GM23338 (cell line): ENCODE results near the gene PRKAR1B. TPM values are rescaled to one million over a fixed set of nuclear protein-coding genes. Genes with fewer than 3 reads are reported as not detected.
"Not testable (repeated sequence)": the region's sequence is repeated elsewhere in the genome, so short reads cannot be mapped to it uniquely, and the experiment has no call there.

Experiments used
- ATAC-seq: fragments of 200-7000 bp; cut with Tn5 transposase; 3 replicates; pipeline ENCODE4 v1.9.1; 2020
- DNase-seq: peaks from one replicate; pipeline ENCODE4 v3.0.0-alpha.2; 2015; ENCODE audit warnings: low spot score
- H2AFZ ChIP-seq: fragments of 200-600 bp; sonication (generic); 2 replicates; pipeline ENCODE4 v1.8.0; 2016; ENCODE audit warnings: antibody characterized with exemption, mild to moderate bottlenecking, moderate library complexity
- H3F3A ChIP-seq: fragments of 200-600 bp; sonication (generic); replicated peaks from 2 replicates; pipeline ENCODE4 v1.8.0; 2017; ENCODE audit warnings: antibody characterized with exemption, mixed run types, low read depth
- H3K27ac ChIP-seq: fragments of 200-600 bp; sonication (generic); 2 replicates; pipeline ENCODE4 v1.6.1; 2016; ENCODE audit warnings: low read depth
- H3K27me3 ChIP-seq: fragments of 200-600 bp; sonication (generic); 2 replicates; pipeline ENCODE4 v1.8.0; 2016; ENCODE audit warnings: mild to moderate bottlenecking, mixed run types, moderate library complexity; ENCODE audit not compliant: insufficient read depth
- H3K36me3 ChIP-seq: fragments of 200-600 bp; sonication (generic); 2 replicates; pipeline ENCODE4 v1.8.0; 2016; ENCODE audit warnings: mild to moderate bottlenecking; ENCODE audit not compliant: insufficient read depth
- H3K4me1 ChIP-seq: fragments of 200-600 bp; sonication (generic); 2 replicates; pipeline ENCODE4 v1.8.0; 2016; ENCODE audit warnings: mild to moderate bottlenecking, moderate library complexity; ENCODE audit not compliant: insufficient read depth
- H3K4me2 ChIP-seq: fragments of 200-600 bp; sonication (generic); 2 replicates; pipeline ENCODE4 v1.7.1; 2017; ENCODE audit warnings: mixed run types
- H3K4me3 ChIP-seq: fragments of 200-600 bp; sonication (generic); 2 replicates; pipeline ENCODE4 v1.6.1; 2016; ENCODE audit warnings: mixed run types
- H3K79me2 ChIP-seq: fragments of 200-600 bp; sonication (generic); replicated peaks from 2 replicates; pipeline ENCODE4 v1.8.0; 2017; ENCODE audit warnings: mild to moderate bottlenecking; ENCODE audit not compliant: insufficient read depth
- H3K9me2 ChIP-seq: fragments of 200-600 bp; sonication (generic); 2 replicates; pipeline ENCODE4 v1.8.0; 2017; ENCODE audit not compliant: insufficient read depth
- H4K20me1 ChIP-seq: fragments of 200-600 bp; sonication (generic); replicated peaks from 2 replicates; pipeline ENCODE4 v1.8.0; 2017; ENCODE audit warnings: mild to moderate bottlenecking; ENCODE audit not compliant: insufficient read depth
- H3K27ac Mint-ChIP-seq: 2 replicates; pipeline ENCODE4 v1.8.0; 2020; ENCODE audit warnings: inconsistent platforms, mild to moderate bottlenecking, moderate library complexity, mixed read lengths
- H3K27me3 Mint-ChIP-seq: 3 replicates; pipeline ENCODE4 v1.8.0; 2022; ENCODE audit warnings: low read depth, mild to moderate bottlenecking, moderate library complexity, mixed read lengths, inconsistent platforms; ENCODE audit not compliant: insufficient read depth, poor library complexity
- H3K36me3 Mint-ChIP-seq: 3 replicates; pipeline ENCODE4 v1.8.0; 2021; ENCODE audit warnings: low read depth, mild to moderate bottlenecking, inconsistent platforms, moderate library complexity, mixed read lengths
- H3K4me1 Mint-ChIP-seq: 3 replicates; pipeline ENCODE4 v1.8.0; 2020; ENCODE audit warnings: mild to moderate bottlenecking, inconsistent platforms, mixed read lengths
- H3K4me3 Mint-ChIP-seq: 3 replicates; pipeline ENCODE4 v1.8.0; 2021; ENCODE audit warnings: moderate library complexity, mild to moderate bottlenecking, inconsistent platforms, mixed read lengths
- H3K9me3 Mint-ChIP-seq: 3 replicates; pipeline ENCODE4 v1.8.0; 2020; ENCODE audit warnings: moderate library complexity, mild to moderate bottlenecking, inconsistent platforms, mixed read lengths
- CREB1 ChIP-seq: fragments of 250-450 bp; sonication (Bioruptor Pico); IDR thresholded peaks from 2 replicates; pipeline ENCODE4 v1.5.0; 2020; ENCODE audit warnings: low read depth, mild to moderate bottlenecking, moderate library complexity
- CTCF ChIP-seq, 2 experiments: fragments of 200-600 bp in 1 of 2; sonication (generic) in 1 of 2; conservative IDR thresholded peaks; 2 replicates each; pipeline versions ENCODE4 v1.5.1 to v1.6.1; 2016 to 2017; ENCODE audit warnings: antibody characterized with exemption in 2 of 2, low read depth in 2 of 2, mild to moderate bottlenecking in 2 of 2, moderate library complexity in 1 of 2
- EZH2 ChIP-seq: fragments of 200-600 bp; sonication (generic); IDR thresholded peaks from one replicate; pipeline ENCODE4 v1.8.0; 2017; ENCODE audit warnings: antibody characterized with exemption, mild to moderate bottlenecking, low read depth; ENCODE audit not compliant: unreplicated experiment
- EZH2phosphoT487 ChIP-seq: fragments of 200-600 bp; sonication (generic); IDR thresholded peaks from one replicate; pipeline ENCODE4 v1.8.1; 2018; ENCODE audit warnings: antibody characterized with exemption; ENCODE audit not compliant: unreplicated experiment
- JUNB ChIP-seq: IDR thresholded peaks from one replicate; pipeline ENCODE4 v1.6.1; 2016; ENCODE audit warnings: antibody characterized with exemption; ENCODE audit not compliant: unreplicated experiment
- NANOG ChIP-seq: IDR thresholded peaks from 2 replicates; pipeline ENCODE4 v1.6.1; 2016; ENCODE audit warnings: antibody characterized with exemption, borderline replicate concordance
- POLR2AphosphoS5 ChIP-seq: IDR thresholded peaks from 2 replicates; pipeline ENCODE4 v1.6.1; 2016; ENCODE audit warnings: antibody characterized with exemption, low read depth
- REST ChIP-seq: IDR thresholded peaks from one replicate; pipeline ENCODE4 v1.6.1; 2018; ENCODE audit warnings: antibody characterized with exemption; ENCODE audit not compliant: unreplicated experiment
- STAT1 ChIP-seq: IDR thresholded peaks from one replicate; pipeline ENCODE4 v1.6.1; 2016; ENCODE audit warnings: antibody characterized with exemption; ENCODE audit not compliant: unreplicated experiment
- ZNF331 ChIP-seq: fragments of 250-450 bp; sonication (Bioruptor Pico); IDR thresholded peaks from 2 replicates; pipeline ENCODE4 v1.5.0; 2020; ENCODE audit warnings: low read depth, mild to moderate bottlenecking, moderate library complexity
- polyA plus RNA-seq: library from polyadenylated mRNA; unstranded; fragments of >200 nt; fragmentation: Nextera tagmentation; extraction: Ambion mirVana; gene quantifications from 2 replicates; pipeline ENCODE4 v1.2.1, GENCODE V29; 2016
- total RNA-seq: library from RNA; depleted of rRNA; stranded (reverse); fragments of >200 nt; shearing (Covaris generic); gene quantifications from 2 replicates; pipeline ENCODE4 v1.2.3, GENCODE V29; 2014

The PRKAR1B gene
- total and polyA plus RNA-seq, 2 experiments from 2014 or later = 35.7 to 36.7 TPM

- TF ChIP-seq CTCF (conservative IDR thresholded peaks at IDR 0.05; ENCODE audit: low read depth in 2 of 2) (no peak), EZH2phosphoT487 (no peak), EZH2 (no peak), ZNF331 (CRISPR knock-in tag) (no peak), STAT1 (no peak), POLR2AphosphoS5 (no peak), REST (no peak), CREB1 (CRISPR knock-in tag) (no peak), NANOG (no peak)
Measured at GRCh38 chr7:753190-753589, 26.1 kb upstream of the PRKAR1B start (continued).

GRCh38 chr7:752256-752655 lies 25.2 kb upstream of the PRKAR1B start:
- not testable (repeated sequence) for H3F3A ChIP-seq, H4K20me1 ChIP-seq, H3K4me3 ChIP-seq, H3K4me3 Mint-ChIP-seq, H3K27ac Mint-ChIP-seq, H3K4me1 ChIP-seq, H3K79me2 ChIP-seq, ATAC-seq, H3K27me3 Mint-ChIP-seq, H3K9me2 ChIP-seq, H3K27ac ChIP-seq, H3K4me1 Mint-ChIP-seq, H3K9me3 Mint-ChIP-seq, H3K4me2 ChIP-seq, DNase-seq, H2AFZ ChIP-seq, H3K27me3 ChIP-seq
- H3K36me3 ChIP-seq = 0 out of 2 replicates have a peak, but pooled peaks cover 10% of the 10 kb centered on the region
- peaks cover 58% of the 10 kb centered on the region for H3K36me3 Mint-ChIP-seq

- H3K79me2 ChIP-seq = peaks cover 4% of the 10 kb centered on the region; the same call in 1 of the 2 replicates
- H3K27ac Mint-ChIP-seq = no peak overlapping the region
- H2AFZ ChIP-seq = no peak overlapping the region
- H3K4me3 ChIP-seq = no peak overlapping the region
- peaks cover 58% of the 10 kb centered on the region for H3K36me3 Mint-ChIP-seq
- ATAC-seq = no peak
- DNase-seq = no peak
- H3K4me1 ChIP-seq = no peaks in the 10 kb centered on the region
- no peaks in the 10 kb centered on the region for H3F3A ChIP-seq
- H3K27me3 Mint-ChIP-seq = peaks cover 2% of the 10 kb centered on the region
- no peaks in the 10 kb centered on the region for H3K9me2 ChIP-seq
- no peak overlapping the region for H3K4me3 Mint-ChIP-seq
- no peak overlapping the region for H3K27ac ChIP-seq
- no peaks in the 10 kb centered on the region; the same call in 2 of the 3 replicates for H3K4me1 Mint-ChIP-seq
- H3K36me3 ChIP-seq = 0 out of 2 replicates have a peak, but pooled peaks cover 10% of the 10 kb centered on the region
- no peak overlapping the region for H3K4me2 ChIP-seq
- H4K20me1 ChIP-seq = 0 out of 2 replicates have a peak, but pooled peaks cover 3% of the 10 kb centered on the region
- H3K27me3 ChIP-seq = no peaks in the 10 kb centered on the region
- no peaks in the 10 kb centered on the region; the same call in 2 of the 3 replicates for H3K9me3 Mint-ChIP-seq
- TF ChIP-seq ZNF331 (CRISPR knock-in tag) (no peak), JUNB (no peak), REST (no peak), EZH2 (no peak), CREB1 (CRISPR knock-in tag) (no peak), NANOG (no peak)
Measured at GRCh38 chr7:751826-752225, 24.7 kb upstream of the PRKAR1B start.
